ENCODE results near the gene CLIC1.

DNA sequence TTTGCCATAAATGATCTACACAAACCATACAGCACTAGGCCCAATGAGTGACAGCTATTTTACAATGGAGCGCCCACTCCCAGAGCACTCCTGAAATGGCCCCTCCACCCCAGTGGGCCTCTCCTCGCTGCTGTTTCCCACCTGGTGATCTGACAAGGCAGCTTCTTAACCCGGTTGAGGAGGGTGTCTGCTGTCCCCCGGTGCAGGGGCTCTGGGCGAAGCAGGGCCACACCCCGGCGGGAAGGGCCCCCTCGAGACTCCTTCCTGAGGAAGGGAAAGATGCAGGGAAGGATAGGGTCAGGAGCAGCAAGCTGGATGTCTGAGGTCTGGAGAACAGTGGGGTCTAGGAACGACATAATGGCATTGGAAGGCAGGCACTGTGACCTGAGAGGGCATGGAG lies 43.4 kb downstream of the CLIC1 start:
- no peak for TF ChIP-seq POLR2A (IDR thresholded peaks at IDR 0.05)
- TF ChIP-seq, protein P1, sequence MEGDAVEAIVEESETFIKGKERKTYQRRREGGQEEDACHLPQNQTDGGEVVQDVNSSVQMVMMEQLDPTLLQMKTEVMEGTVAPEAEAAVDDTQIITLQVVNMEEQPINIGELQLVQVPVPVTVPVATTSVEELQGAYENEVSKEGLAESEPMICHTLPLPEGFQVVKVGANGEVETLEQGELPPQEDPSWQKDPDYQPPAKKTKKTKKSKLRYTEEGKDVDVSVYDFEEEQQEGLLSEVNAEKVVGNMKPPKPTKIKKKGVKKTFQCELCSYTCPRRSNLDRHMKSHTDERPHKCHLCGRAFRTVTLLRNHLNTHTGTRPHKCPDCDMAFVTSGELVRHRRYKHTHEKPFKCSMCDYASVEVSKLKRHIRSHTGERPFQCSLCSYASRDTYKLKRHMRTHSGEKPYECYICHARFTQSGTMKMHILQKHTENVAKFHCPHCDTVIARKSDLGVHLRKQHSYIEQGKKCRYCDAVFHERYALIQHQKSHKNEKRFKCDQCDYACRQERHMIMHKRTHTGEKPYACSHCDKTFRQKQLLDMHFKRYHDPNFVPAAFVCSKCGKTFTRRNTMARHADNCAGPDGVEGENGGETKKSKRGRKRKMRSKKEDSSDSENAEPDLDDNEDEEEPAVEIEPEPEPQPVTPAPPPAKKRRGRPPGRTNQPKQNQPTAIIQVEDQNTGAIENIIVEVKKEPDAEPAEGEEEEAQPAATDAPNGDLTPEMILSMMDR (IDR thresholded peaks at IDR 0.05): no peak

Measured in testis (tissue), 2 donors.